ENCODE data around the gene TMEM147.

DNA sequence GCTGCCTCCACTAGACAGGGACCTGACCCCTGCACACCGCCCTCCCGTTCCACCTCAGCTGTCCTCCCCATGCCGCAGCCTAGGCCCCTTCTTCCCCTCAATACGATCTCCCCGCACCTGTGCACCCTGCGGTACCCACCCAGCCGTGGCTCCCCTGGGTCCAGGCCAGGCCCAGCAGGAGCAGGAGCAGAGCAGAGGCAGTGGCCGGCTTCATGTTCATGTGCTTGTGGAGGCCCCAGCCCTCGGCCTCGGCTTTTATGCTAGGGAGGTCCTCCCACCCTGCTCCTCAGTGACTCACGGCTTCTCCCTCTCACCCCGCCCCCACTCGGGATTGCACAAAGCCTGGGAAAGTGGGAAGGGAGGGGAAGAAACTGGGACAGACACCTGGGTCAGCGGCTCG is 43.7 kb upstream of the TMEM147 start:
- no peak for TF ChIP-seq POLR2A (IDR thresholded peaks at IDR 0.05)
- TF ChIP-seq, protein P1, sequence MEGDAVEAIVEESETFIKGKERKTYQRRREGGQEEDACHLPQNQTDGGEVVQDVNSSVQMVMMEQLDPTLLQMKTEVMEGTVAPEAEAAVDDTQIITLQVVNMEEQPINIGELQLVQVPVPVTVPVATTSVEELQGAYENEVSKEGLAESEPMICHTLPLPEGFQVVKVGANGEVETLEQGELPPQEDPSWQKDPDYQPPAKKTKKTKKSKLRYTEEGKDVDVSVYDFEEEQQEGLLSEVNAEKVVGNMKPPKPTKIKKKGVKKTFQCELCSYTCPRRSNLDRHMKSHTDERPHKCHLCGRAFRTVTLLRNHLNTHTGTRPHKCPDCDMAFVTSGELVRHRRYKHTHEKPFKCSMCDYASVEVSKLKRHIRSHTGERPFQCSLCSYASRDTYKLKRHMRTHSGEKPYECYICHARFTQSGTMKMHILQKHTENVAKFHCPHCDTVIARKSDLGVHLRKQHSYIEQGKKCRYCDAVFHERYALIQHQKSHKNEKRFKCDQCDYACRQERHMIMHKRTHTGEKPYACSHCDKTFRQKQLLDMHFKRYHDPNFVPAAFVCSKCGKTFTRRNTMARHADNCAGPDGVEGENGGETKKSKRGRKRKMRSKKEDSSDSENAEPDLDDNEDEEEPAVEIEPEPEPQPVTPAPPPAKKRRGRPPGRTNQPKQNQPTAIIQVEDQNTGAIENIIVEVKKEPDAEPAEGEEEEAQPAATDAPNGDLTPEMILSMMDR (IDR thresholded peaks at IDR 0.05): no peak
